OCI-M2 (cell line): ENCODE measurements around the gene KCNH4.

ENCODE experiments used
- DNase-seq: peaks from one replicate; lab custom pipeline; 2025; ENCODE audit not compliant: unreplicated experiment; lab: John Stamatoyannopoulos, UW

KCNH4 gene

GRCh38 chr17:42119301-42119700 is 61.6 kb downstream of the KCNH4 start:
- DNase-seq, result no peak

GRCh38 chr17:42118545-42118944 is 62.4 kb downstream of the KCNH4 start:
- DNase-seq, result no peak

GRCh38 chr17:42118126-42118510 is 62.8 kb downstream of the KCNH4 start:
- no peak for DNase-seq

GRCh38 chr17:42117397-42118125 is 63.4 kb downstream of the KCNH4 start:
- DNase-seq, result no peak

GRCh38 chr17:42116705-42117396 is 64.1 kb downstream of the KCNH4 start:
- DNase-seq, result no peak

GRCh38 chr17:42114118-42114517 is 66.8 kb downstream of the KCNH4 start:
- DNase-seq, result no peak

- no peak for DNase-seq
Observed at GRCh38 chr17:42113293-42114069, 67.5 kb downstream of the KCNH4 start.

GRCh38 chr17:42112552-42113176 is 68.3 kb downstream of the KCNH4 start, which contains the start of gene DHX58:
DHX58 (minus strand) TSS chr17:42112714; CDS start chr17:42111892, 822 bp downstream.
- no peak for DNase-seq

- no peak for DNase-seq
Observed at GRCh38 chr17:42111871-42112551, 68.9 kb downstream of the KCNH4 start.

GRCh38 chr17:42111265-42111636 is 69.7 kb downstream of the KCNH4 start:
- DNase-seq, result no peak

- no peak for DNase-seq
Observed at GRCh38 chr17:42110301-42111264, 70.4 kb downstream of the KCNH4 start.

GRCh38 chr17:42109086-42109485 is 71.9 kb downstream of the KCNH4 start:
- no peak for DNase-seq

GRCh38 chr17:42107597-42108576 is 73.1 kb downstream of the KCNH4 start:
- DNase-seq, result no peak

- no peak for DNase-seq
Observed at GRCh38 chr17:42107124-42107523, 73.8 kb downstream of the KCNH4 start.
